ENCODE data around the gene CAPNS1. TPM values are rescaled to one million over a fixed set of nuclear protein-coding genes. Genes with fewer than 3 reads are reported as not detected.

Gene CAPNS1
- total and polyA plus RNA-seq, 2 of the 13 experiments (the other 11 are each of a cell fraction or from before 2014, with no cell fraction given), result 322 to 526 TPM

- TF ChIP-seq IRF1 (CRISPR knock-in tag; IDR thresholded peaks at IDR 0.05; ENCODE audit: low read depth), result no peak
- TF ChIP-seq FOXM1 (CRISPR knock-in tag; IDR thresholded peaks at IDR 0.05), result no peak
- 0 out of 2 replicates have a peak, but pooled peaks have one; percentile 17 for TF ChIP-seq ZNF788 (CRISPR knock-in tag; IDR thresholded peaks at IDR 0.05; ENCODE audit: borderline replicate concordance)
- no peak for TF ChIP-seq MTF2 (CRISPR knock-in tag; IDR thresholded peaks at IDR 0.05; ENCODE audit: borderline replicate concordance)
- TF ChIP-seq PAWR (CRISPR knock-in tag; IDR thresholded peaks at IDR 0.05; ENCODE audit: borderline replicate concordance), result no peak
- no peak for TF ChIP-seq SIX4 (CRISPR knock-in tag; IDR thresholded peaks at IDR 0.05)
- TF ChIP-seq MXD4 (CRISPR knock-in tag; IDR thresholded peaks at IDR 0.05), result no peak; the same call in 1 of the 2 replicates
- no peak for TF ChIP-seq ZBTB7B (CRISPR knock-in tag; IDR thresholded peaks at IDR 0.05)
- TF ChIP-seq ZNF558 (CRISPR knock-in tag; IDR thresholded peaks at IDR 0.05; ENCODE audit: borderline replicate concordance), result 0 out of 2 replicates have a peak, but pooled peaks have one; percentile 72
- TF ChIP-seq MAFG (CRISPR knock-in tag; IDR thresholded peaks at IDR 0.05), result no peak
- TF ChIP-seq SP5 (CRISPR knock-in tag; IDR thresholded peaks at IDR 0.05; ENCODE audit: borderline replicate concordance, low read depth), result 0 out of 2 replicates have a peak, but pooled peaks have one; percentile 17
- no peak for TF ChIP-seq ZNF10 (CRISPR knock-in tag; IDR thresholded peaks at IDR 0.05; ENCODE audit: borderline replicate concordance, low read depth)
- peak; percentile 75 for TF ChIP-seq CBX1 (IDR thresholded peaks at IDR 0.05; ENCODE audit: low read depth)
- 0 out of 2 replicates have a peak, but pooled peaks have one; percentile 24 for TF ChIP-seq ZNF761 (CRISPR knock-in tag; conservative IDR thresholded peaks at IDR 0.05)
- no peak for TF ChIP-seq ZNF572 (CRISPR knock-in tag; IDR thresholded peaks at IDR 0.05)
- peak; percentile 34; the same call in 1 of the 3 replicates for TF ChIP-seq MXI1 (IDR thresholded peaks at IDR 0.05; ENCODE audit: borderline replicate concordance, low read depth, low read length)
- no peak for TF ChIP-seq ZSCAN9 (CRISPR knock-in tag; IDR thresholded peaks at IDR 0.05; ENCODE audit: borderline replicate concordance)
- no peak for TF ChIP-seq PAX8 (CRISPR knock-in tag; IDR thresholded peaks at IDR 0.05; ENCODE audit: borderline replicate concordance)
- no peak for TF ChIP-seq GABPA (IDR thresholded peaks at IDR 0.05; ENCODE audit: low read depth, low read length)
- TF ChIP-seq GABPA (CRISPR knock-in tag; IDR thresholded peaks at IDR 0.05; ENCODE audit: low read depth), result peak; percentile 3; the same call in 1 of the 2 replicates
- TF ChIP-seq GPBP1L1 (CRISPR knock-in tag; IDR thresholded peaks at IDR 0.05), result no peak
- no peak for TF ChIP-seq USF2 (IDR thresholded peaks at IDR 0.05; ENCODE audit: low read depth, low read length)
- peak; percentile 28; the same call in 1 of the 2 replicates for TF ChIP-seq USF2 (CRISPR knock-in tag; IDR thresholded peaks at IDR 0.05; ENCODE audit: borderline replicate concordance)
- no peak; the same call in 1 of the 2 replicates for TF ChIP-seq RARA (CRISPR knock-in tag; IDR thresholded peaks at IDR 0.05)
- no peak for TF ChIP-seq PRPF4 (IDR thresholded peaks at IDR 0.05; ENCODE audit: low read depth, low read length, poor library complexity, severe bottlenecking)
- no peak for TF ChIP-seq CHD4 (IDR thresholded peaks at IDR 0.05; ENCODE audit: borderline replicate concordance, low read length)
- no peak for TF ChIP-seq SRF (IDR thresholded peaks at IDR 0.05; ENCODE audit: low read depth, low read length)
- TF ChIP-seq SIN3A (IDR thresholded peaks at IDR 0.05; ENCODE audit: borderline replicate concordance, low read depth, low read length), result 0 out of 2 replicates have a peak, but pooled peaks have one; percentile 40
Observed at GRCh38 chr19:36115453-36116343, 24.2 kb upstream of the CAPNS1 start, which contains the start of gene TBCB (continued).

Measured in HepG2 (cell line).